HG02588 (cell line): ENCODE data around the gene PPP1R12C.

Experiments
- ATAC-seq: cut with Tn5 transposase; IDR thresholded peaks from one replicate; pipeline ENCODE4 v1.9.1; 2021; ENCODE audit warnings: mild to moderate bottlenecking, moderate library complexity; ENCODE audit not compliant: unreplicated experiment

The PPP1R12C gene

GRCh38 chr19:55047951-55048350, 69.5 kb downstream of the PPP1R12C start:
- no peak for ATAC-seq

DNA sequence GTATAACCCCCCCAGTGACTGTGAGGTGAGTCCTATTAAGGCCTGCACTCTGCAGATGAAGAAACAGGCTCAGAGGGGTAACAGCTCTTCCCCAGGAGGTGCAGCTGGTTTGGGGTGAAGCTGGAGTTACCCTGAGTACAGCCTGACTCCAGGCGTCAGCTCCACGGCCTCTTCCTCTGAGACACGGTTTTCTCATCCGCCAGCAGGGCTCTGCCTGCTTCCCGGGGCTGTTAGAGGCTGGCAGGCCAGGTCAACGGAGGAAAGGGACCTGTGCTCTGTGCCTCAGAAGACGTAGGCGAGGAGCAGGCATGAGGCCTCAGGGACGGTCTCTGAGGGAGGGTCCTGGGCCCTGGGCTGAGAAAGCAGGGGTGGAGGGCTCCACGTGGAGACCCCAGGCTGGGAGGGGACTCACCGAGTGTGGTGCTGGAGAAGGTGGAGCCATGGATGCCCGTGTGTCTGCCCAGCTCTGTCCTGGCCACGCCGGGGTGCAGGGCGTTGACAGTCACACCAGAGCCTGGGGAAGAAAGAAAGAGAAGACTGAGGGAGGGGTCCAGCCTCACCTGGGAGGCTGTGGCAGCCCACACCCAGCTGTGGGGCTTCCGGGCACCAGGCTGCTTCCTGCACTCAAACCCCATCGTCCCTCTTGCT, 70.3 kb downstream of the PPP1R12C start:
- no peak for ATAC-seq

DNA sequence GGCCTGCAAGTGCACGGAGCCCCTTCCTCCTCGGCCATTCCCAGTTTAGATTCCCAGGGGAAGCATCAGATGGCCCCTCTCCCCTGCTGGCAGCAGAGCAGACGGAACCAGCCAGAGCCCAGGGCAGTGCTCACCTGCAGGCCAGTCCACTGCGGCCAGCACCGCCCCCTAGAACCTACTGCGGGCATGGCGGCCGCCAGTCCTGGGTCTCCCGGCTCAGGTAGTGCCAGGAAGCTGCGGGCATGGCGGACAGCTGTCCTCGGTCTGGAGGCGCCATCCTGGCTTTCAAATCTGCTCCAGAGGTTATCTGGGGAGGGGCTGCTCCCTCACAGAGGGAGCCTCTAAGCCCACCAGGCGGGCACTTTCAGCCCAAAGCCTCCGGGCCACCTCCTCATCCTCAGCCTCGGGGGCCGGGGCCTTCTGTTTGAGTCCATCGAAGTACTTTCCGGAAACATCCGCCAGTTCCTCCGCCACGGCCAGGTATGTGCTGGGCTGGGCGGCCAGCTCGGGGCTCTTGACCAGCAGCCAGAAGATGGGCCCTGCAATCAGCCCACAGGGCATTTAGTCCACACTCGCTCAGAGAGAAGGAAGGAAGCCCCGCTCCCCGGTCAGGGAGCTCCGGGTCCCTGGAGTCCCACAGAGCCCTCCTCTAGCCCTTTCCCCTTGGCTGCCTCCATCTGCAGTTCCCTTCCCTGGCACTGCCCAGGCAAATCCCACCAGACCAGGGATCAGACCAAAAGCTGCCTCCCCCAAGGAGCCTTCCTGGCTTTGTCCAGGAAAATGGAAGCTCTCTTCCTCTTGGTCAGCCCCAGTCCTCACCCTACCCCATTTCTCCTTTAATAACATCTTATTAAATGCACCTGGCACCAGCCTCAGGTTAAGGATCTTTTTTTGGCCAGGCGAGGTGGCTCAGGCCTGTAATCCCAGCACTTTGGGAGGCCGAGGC, 72.4 kb downstream of the PPP1R12C start:
- ATAC-seq: no peak

DNA sequence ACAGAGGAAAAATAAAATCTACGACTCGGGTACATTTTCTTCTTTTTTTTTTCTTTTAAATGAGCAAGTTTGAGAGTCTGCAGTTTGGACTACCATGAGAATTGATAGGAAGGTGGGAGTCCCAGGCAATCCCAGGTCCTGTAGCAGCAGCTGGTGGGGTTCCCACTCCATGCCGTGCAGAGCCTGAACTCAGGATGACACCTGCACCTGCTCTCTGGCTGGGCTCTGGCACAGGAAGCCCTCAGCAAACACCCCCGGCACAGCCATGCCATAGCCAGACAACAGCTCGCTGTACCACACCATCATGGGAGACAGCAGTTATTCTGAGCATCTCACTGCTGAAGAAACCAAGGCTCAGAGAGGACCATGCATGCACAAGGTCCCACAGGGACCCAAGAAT, 73.2 kb downstream of the PPP1R12C start:
- no peak for ATAC-seq

- ATAC-seq: no peak
Observed at GRCh38 chr19:55042688-55043087, 74.7 kb downstream of the PPP1R12C start.

GRCh38 chr19:55042344-55042678, 75.1 kb downstream of the PPP1R12C start:
- ATAC-seq: no peak

- ATAC-seq: no peak
Observed at GRCh38 chr19:55041627-55042343, 75.7 kb downstream of the PPP1R12C start.

GRCh38 chr19:55041244-55041626, 76.2 kb downstream of the PPP1R12C start:
- ATAC-seq: no peak
